HG03060 (cell line): ENCODE measurements around the gene KRTAP22-2.

Experiments
- ATAC-seq: cut with Tn5 transposase; IDR thresholded peaks from one replicate; pipeline ENCODE4 v1.9.1; 2021; ENCODE audit warnings: low read depth, moderate number of reproducible peaks; ENCODE audit not compliant: unreplicated experiment

KRTAP22-2 gene

GRCh38 chr21:30563630-30564029, 26.6 kb downstream of the KRTAP22-2 start:
- ATAC-seq = no peak

- ATAC-seq = no peak
Observed at GRCh38 chr21:30563072-30563471, 27.1 kb downstream of the KRTAP22-2 start.

GRCh38 chr21:30561957-30562356, 28.2 kb downstream of the KRTAP22-2 start:
- no peak for ATAC-seq

GRCh38 chr21:30561264-30561895, 28.8 kb downstream of the KRTAP22-2 start, which contains the start of gene KRTAP19-7:
KRTAP19-7 (minus strand) TSS chr21:30561314; CDS start chr21:30561289, 25 bp downstream.
- no peak for ATAC-seq

- no peak for ATAC-seq
Observed at GRCh38 chr21:30555095-30555494, 35.1 kb downstream of the KRTAP22-2 start.

GRCh38 chr21:30552782-30553181, 37.4 kb downstream of the KRTAP22-2 start:
- ATAC-seq = no peak

GRCh38 chr21:30541764-30542163, 48.4 kb downstream of the KRTAP22-2 start, which contains the start of gene KRTAP19-6:
KRTAP19-6 (minus strand) TSS chr21:30541864; CDS start chr21:30541833, 31 bp downstream.
- ATAC-seq = no peak
